Measurements from ENCODE around the gene ING4. TPM values are rescaled to one million over a fixed set of nuclear protein-coding genes. Genes with fewer than 3 reads are reported as not detected.

Gene ING4
- total and polyA plus RNA-seq, 2 of the 13 experiments (the other 11 are each of a cell fraction or from before 2014, with no cell fraction given): 14.4 to 32.4 TPM

DNA sequence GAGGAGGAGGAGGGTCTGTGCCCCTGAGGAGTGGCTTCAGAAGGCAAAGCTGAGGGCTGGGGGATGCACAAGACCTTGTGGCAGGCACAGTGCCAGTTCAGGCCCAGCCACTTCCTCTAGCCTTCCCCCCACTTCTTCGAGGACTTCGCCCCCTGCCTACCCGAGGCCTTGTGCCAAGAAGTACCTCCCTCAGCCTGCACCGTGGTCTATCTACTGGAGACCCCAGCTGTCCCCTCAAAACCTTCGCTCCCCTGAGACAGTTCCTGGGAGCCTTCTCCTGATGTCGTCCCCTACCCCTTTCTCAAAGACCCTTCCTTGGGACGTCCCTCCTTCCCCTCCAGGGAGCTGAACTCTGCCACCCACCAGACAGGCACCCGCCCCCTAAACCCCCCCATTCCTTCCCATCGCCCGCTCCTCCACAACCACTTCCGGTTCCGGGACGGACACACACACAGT, 25.7 kb upstream of the ING4 start (continued):
- TF ChIP-seq, protein P1, sequence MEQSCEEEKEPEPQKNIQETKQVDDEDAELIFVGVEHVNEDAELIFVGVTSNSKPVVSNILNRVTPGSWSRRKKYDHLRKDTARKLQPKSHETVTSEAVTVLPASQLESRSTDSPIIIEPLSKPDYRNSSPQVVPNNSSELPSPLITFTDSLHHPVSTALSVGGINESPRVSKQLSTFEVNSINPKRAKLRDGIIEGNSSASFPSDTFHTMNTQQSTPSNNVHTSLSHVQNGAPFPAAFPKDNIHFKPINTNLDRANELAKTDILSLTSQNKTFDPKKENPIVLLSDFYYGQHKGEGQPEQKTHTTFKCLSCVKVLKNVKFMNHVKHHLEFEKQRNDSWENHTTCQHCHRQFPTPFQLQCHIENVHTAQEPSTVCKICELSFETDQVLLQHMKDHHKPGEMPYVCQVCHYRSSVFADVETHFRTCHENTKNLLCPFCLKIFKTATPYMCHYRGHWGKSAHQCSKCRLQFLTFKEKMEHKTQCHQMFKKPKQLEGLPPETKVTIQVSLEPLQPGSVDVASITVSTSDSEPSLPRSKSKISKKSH (CRISPR knock-in tag; IDR thresholded peaks at IDR 0.05; ENCODE audit: borderline replicate concordance): no peak; the same call in 1 of the 2 replicates
- TF ChIP-seq, protein P2, sequence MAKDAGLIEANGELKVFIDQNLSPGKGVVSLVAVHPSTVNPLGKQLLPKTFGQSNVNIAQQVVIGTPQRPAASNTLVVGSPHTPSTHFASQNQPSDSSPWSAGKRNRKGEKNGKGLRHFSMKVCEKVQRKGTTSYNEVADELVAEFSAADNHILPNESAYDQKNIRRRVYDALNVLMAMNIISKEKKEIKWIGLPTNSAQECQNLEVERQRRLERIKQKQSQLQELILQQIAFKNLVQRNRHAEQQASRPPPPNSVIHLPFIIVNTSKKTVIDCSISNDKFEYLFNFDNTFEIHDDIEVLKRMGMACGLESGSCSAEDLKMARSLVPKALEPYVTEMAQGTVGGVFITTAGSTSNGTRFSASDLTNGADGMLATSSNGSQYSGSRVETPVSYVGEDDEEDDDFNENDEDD (CRISPR knock-in tag; IDR thresholded peaks at IDR 0.05; ENCODE audit: borderline replicate concordance): no peak
- TF ChIP-seq ZBTB20 (CRISPR knock-in tag; IDR thresholded peaks at IDR 0.05; ENCODE audit: borderline replicate concordance, low read depth) (no peak), MEIS1 (CRISPR knock-in tag; IDR thresholded peaks at IDR 0.05; ENCODE audit: borderline replicate concordance) (peak; percentile 57; the same call in 1 of the 2 replicates), RARA (CRISPR knock-in tag; IDR thresholded peaks at IDR 0.05) (peak; percentile 35; the same call in 1 of the 2 replicates), RBM22 (optimal IDR thresholded peaks at IDR 0.05; ENCODE audit: low read length) (no peak), SIN3A (IDR thresholded peaks at IDR 0.05; ENCODE audit: borderline replicate concordance, low read depth, low read length) (peak; percentile 38; the same call in 1 of the 2 replicates), ZFP90 (CRISPR knock-in tag; IDR thresholded peaks at IDR 0.05; ENCODE audit: borderline replicate concordance) (0 out of 2 replicates have a peak, but pooled peaks have one; percentile 22), ZNF720 (CRISPR knock-in tag; IDR thresholded peaks at IDR 0.05) (no peak), HCFC1 (IDR thresholded peaks at IDR 0.05; ENCODE audit: low read depth, low read length) (0 out of 2 replicates have a peak, but pooled peaks have one; percentile 28), SUZ12 (IDR thresholded peaks at IDR 0.05; ENCODE audit: low read depth, low read length) (no peak), ZNF790 (CRISPR knock-in tag; IDR thresholded peaks at IDR 0.05; ENCODE audit: borderline replicate concordance) (0 out of 2 replicates have a peak, but pooled peaks have one; percentile 25), ZNF282 (IDR thresholded peaks at IDR 0.05; ENCODE audit: partially characterized antibody) (no peak), MTF2 (CRISPR knock-in tag; IDR thresholded peaks at IDR 0.05; ENCODE audit: borderline replicate concordance) (peak; percentile 85; the same call in 1 of the 2 replicates), ZFP36L2 (CRISPR knock-in tag; IDR thresholded peaks at IDR 0.05) (no peak), ARNTL (CRISPR knock-in tag; IDR thresholded peaks at IDR 0.05) (peak; percentile 29), ZNF776 (CRISPR knock-in tag; IDR thresholded peaks at IDR 0.05) (no peak), ZNF761 (CRISPR knock-in tag; conservative IDR thresholded peaks at IDR 0.05) (0 out of 2 replicates have a peak, but pooled peaks have one; percentile 24), TMF1 (CRISPR knock-in tag; IDR thresholded peaks at IDR 0.05; ENCODE audit: low read depth) (no peak), RXRB (CRISPR knock-in tag; IDR thresholded peaks at IDR 0.05; ENCODE audit: borderline replicate concordance) (no peak), MEF2D (CRISPR knock-in tag; IDR thresholded peaks at IDR 0.05) (no peak), MTA1 (CRISPR knock-in tag; IDR thresholded peaks at IDR 0.05; ENCODE audit: borderline replicate concordance) (no peak)
- TF ChIP-seq, protein P3, sequence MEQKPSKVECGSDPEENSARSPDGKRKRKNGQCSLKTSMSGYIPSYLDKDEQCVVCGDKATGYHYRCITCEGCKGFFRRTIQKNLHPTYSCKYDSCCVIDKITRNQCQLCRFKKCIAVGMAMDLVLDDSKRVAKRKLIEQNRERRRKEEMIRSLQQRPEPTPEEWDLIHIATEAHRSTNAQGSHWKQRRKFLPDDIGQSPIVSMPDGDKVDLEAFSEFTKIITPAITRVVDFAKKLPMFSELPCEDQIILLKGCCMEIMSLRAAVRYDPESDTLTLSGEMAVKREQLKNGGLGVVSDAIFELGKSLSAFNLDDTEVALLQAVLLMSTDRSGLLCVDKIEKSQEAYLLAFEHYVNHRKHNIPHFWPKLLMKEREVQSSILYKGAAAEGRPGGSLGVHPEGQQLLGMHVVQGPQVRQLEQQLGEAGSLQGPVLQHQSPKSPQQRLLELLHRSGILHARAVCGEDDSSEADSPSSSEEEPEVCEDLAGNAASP (CRISPR knock-in tag; IDR thresholded peaks at IDR 0.05; ENCODE audit: borderline replicate concordance): no peak
- TF ChIP-seq, protein P4, sequence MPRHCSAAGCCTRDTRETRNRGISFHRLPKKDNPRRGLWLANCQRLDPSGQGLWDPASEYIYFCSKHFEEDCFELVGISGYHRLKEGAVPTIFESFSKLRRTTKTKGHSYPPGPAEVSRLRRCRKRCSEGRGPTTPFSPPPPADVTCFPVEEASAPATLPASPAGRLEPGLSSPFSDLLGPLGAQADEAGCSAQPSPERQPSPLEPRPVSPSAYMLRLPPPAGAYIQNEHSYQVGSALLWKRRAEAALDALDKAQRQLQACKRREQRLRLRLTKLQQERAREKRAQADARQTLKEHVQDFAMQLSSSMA (CRISPR knock-in tag; IDR thresholded peaks at IDR 0.05): no peak
- TF ChIP-seq, protein P5, sequence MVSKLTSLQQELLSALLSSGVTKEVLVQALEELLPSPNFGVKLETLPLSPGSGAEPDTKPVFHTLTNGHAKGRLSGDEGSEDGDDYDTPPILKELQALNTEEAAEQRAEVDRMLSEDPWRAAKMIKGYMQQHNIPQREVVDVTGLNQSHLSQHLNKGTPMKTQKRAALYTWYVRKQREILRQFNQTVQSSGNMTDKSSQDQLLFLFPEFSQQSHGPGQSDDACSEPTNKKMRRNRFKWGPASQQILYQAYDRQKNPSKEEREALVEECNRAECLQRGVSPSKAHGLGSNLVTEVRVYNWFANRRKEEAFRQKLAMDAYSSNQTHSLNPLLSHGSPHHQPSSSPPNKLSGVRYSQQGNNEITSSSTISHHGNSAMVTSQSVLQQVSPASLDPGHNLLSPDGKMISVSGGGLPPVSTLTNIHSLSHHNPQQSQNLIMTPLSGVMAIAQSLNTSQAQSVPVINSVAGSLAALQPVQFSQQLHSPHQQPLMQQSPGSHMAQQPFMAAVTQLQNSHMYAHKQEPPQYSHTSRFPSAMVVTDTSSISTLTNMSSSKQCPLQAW (CRISPR knock-in tag; IDR thresholded peaks at IDR 0.05): peak; percentile 53; the same call in 1 of the 2 replicates
